Upper lobe of left lung (tissue), 6 donors: ENCODE results near the gene AGBL5. TPM values are rescaled to one million over a fixed set of nuclear protein-coding genes. Genes with fewer than 3 reads are reported as not detected.

Experiments
- ATAC-seq, 2 donors: fragments of 200-7000 bp; cut with Tn5 transposase; one replicate each; pipeline ENCODE4 v1.9.1; 2022; ENCODE audit warnings: mild to moderate bottlenecking in 2 of 2, moderate library complexity in 2 of 2; ENCODE audit not compliant: low FRiP score in 2 of 2
- DNase-seq, 2 donors: peaks; one replicate each; pipeline ENCODE4 v3.0.0-alpha.2; 2019 to 2020
- H3K27ac ChIP-seq, 4 donors: fragments of 200-600 bp; sonication (generic); one replicate each; pipeline ENCODE4 v1.5.1; 2016 to 2019
- H3K27me3 ChIP-seq, 4 donors: fragments of 200-600 bp; sonication (generic); one replicate each; pipeline ENCODE4 v1.5.1; 2017 to 2019
- H3K36me3 ChIP-seq, 4 donors: fragments of 200-600 bp; sonication (generic); one replicate each; pipeline ENCODE4 v1.5.1; 2016 to 2019
- H3K4me1 ChIP-seq, 4 donors: fragments of 200-600 bp; sonication (generic); one replicate each; pipeline ENCODE4 v1.5.1; 2018 to 2019
- H3K4me3 ChIP-seq, 4 donors: fragments of 200-600 bp; sonication (generic); one replicate each; pipeline ENCODE4 v1.5.1; 2017 to 2019; ENCODE audit warnings: mild to moderate bottlenecking in 2 of 4, moderate library complexity in 1 of 4
- H3K9me3 ChIP-seq, 4 donors: fragments of 200-600 bp; sonication (generic); one replicate each; pipeline ENCODE4 v1.5.1; 2018 to 2019
- CTCF ChIP-seq, 6 experiments: fragments of 450-650 bp in 4 of 6; fragments of 200-600 bp in 2 of 6; sonication (generic) in 2 of 6; IDR thresholded peaks; one replicate each; pipeline ENCODE4 v1.5.1; 2016 to 2019; ENCODE audit warnings: antibody characterized with exemption in 6 of 6
- EP300 ChIP-seq, 4 donors: sonication (generic); formaldehyde crosslinking; IDR thresholded peaks; one replicate each; pipeline ENCODE4 v1.5.1; 2017; ENCODE audit warnings: antibody characterized with exemption in 4 of 4, control low read depth in 2 of 4
- POLR2A ChIP-seq, 4 donors: fragments of 450-650 bp; IDR thresholded peaks; one replicate each; pipeline ENCODE4 v1.5.1; 2016 to 2017; ENCODE audit warnings: antibody characterized with exemption in 4 of 4, mild to moderate bottlenecking in 2 of 4
- POLR2AphosphoS5 ChIP-seq, 2 donors: sonication (generic); formaldehyde crosslinking; IDR thresholded peaks; one replicate each; pipeline ENCODE4 v1.5.1; 2017; ENCODE audit warnings: antibody characterized with exemption in 2 of 2
- WGBS, 2 donors: methylation state at CpG; one replicate each; pipeline ENCODE4 v1.1.5; 2017 to 2018; 5-methylcytosine and 5-hydroxymethylcytosine counted together
- total RNA-seq, 6 donors: library from RNA; depleted of rRNA in 4 of 6; stranded (reverse); fragments of >200 nt in 4 of 6; gene quantifications; one replicate each; pipeline versions ENCODE4 v1.1.0 to v1.2.1, GENCODE V29; 2016 to 2021
- donor health status: DM: no; HTN: no; CAD: no; lungs with moderate emphysema.
- donor health status: DM: no; HTN: yes; CAD: no; lungs with severe emphysema.

Gene AGBL5
- 10 to 100 TPM in 5 of 6 donors, 1 to 10 TPM in 1; 7.8 to 17.6 (median 14.3) TPM for total RNA-seq

GRCh38 chr2:27050996-27051901 is at the start of gene AGBL5:
Gene AGBL5, plus strand, starts transcription at chr2:27051668. Its CDS starts 1,291 bp downstream, at chr2:27052959.
- no peak for TF ChIP-seq EP300 (IDR thresholded peaks at IDR 0.05)
- peak in 3 of 4 donors; percentile 52 to 71 (median 58) for TF ChIP-seq POLR2A (IDR thresholded peaks at IDR 0.05)
- TF ChIP-seq POLR2AphosphoS5 (IDR thresholded peaks at IDR 0.05): peak; percentile 53 to 82
- no peak for TF ChIP-seq CTCF (IDR thresholded peaks at IDR 0.05)
- H3K4me3 ChIP-seq: peak within 1 kb of the TSS; percentile 83 to 97 (median 94)
- peaks cover 11 to 19% (median 16%) of the 10 kb centered on the region in 4 donors for H3K4me1 ChIP-seq
- ATAC-seq: peak; percentile 91 to 92
- WGBS, 2 donors: 0% methylated on average over 21 to 49 of the region's 67 CpGs
- peaks cover 0 to 27% (median 15%) of the 10 kb centered on the region in 4 donors for H3K36me3 ChIP-seq
- no peaks in the 10 kb centered on the region for H3K27me3 ChIP-seq
- H3K27ac ChIP-seq: peak within 1 kb of the TSS; percentile 73 to 89 (median 86)
- peak; percentile 96 for DNase-seq
- no peaks in the 10 kb centered on the region for H3K9me3 ChIP-seq

GRCh38 chr2:27001950-27002349 is 49.5 kb upstream of the AGBL5 start:
- Histone ChIP-seq H3K4me1 (no peaks in the 10 kb centered on the region), H3K36me3 (no peaks in the 10 kb centered on the region), H3K27me3 (no peaks in the 10 kb centered on the region), H3K27ac (no peak overlapping the region), H3K9me3 (no peaks in the 10 kb centered on the region), H3K4me3 (no peak overlapping the region)
- ATAC-seq (no peak), DNase-seq (no peak)
- TF ChIP-seq POLR2A (IDR thresholded peaks at IDR 0.05): no peak
- TF ChIP-seq POLR2AphosphoS5 (IDR thresholded peaks at IDR 0.05): no peak
- TF ChIP-seq EP300 (IDR thresholded peaks at IDR 0.05): no peak
- WGBS, 2 donors: 65 to 75% methylated on average over 5 of the region's 5 CpGs

- 93 to 94% methylated on average over 4 of the region's 4 CpGs for WGBS, 2 donors
- Histone ChIP-seq H3K4me1 (no peaks in the 10 kb centered on the region), H3K9me3 (no peaks in the 10 kb centered on the region), H3K27ac (no peak overlapping the region), H3K36me3 (no peaks in the 10 kb centered on the region), H3K4me3 (no peak overlapping the region), H3K27me3 (no peaks in the 10 kb centered on the region)
- TF ChIP-seq POLR2AphosphoS5 (IDR thresholded peaks at IDR 0.05) (no peak), EP300 (IDR thresholded peaks at IDR 0.05) (no peak), CTCF (IDR thresholded peaks at IDR 0.05) (no peak), POLR2A (IDR thresholded peaks at IDR 0.05) (no peak)
- ATAC-seq: peak in 1 of 2 donors; percentile 24
- no peak for DNase-seq
Observed at GRCh38 chr2:27003007-27003406, 48.5 kb upstream of the AGBL5 start.

GRCh38 chr2:27003857-27004256 is 47.6 kb upstream of the AGBL5 start:
- DNase-seq (no peak), ATAC-seq (no peak)
- Histone ChIP-seq H3K27ac (no peak overlapping the region), H3K4me3 (no peak overlapping the region), H3K9me3 (no peaks in the 10 kb centered on the region), H3K27me3 (no peaks in the 10 kb centered on the region), H3K36me3 (no peaks in the 10 kb centered on the region), H3K4me1 (no peaks in the 10 kb centered on the region)
- 81 to 83% methylated on average over 9 of the region's 9 CpGs for WGBS, 2 donors
- no peak for TF ChIP-seq POLR2A (IDR thresholded peaks at IDR 0.05)

- DNase-seq: no peak
- Histone ChIP-seq H3K4me3 (no peak overlapping the region), H3K9me3 (no peaks in the 10 kb centered on the region), H3K4me1 (peaks cover 0 to 3% (median 0%) of the 10 kb centered on the region in 4 donors), H3K36me3 (no peaks in the 10 kb centered on the region), H3K27me3 (no peaks in the 10 kb centered on the region), H3K27ac (no peak overlapping the region)
- no peak for TF ChIP-seq CTCF (IDR thresholded peaks at IDR 0.05)
- no peak for TF ChIP-seq EP300 (IDR thresholded peaks at IDR 0.05)
- no peak for TF ChIP-seq POLR2AphosphoS5 (IDR thresholded peaks at IDR 0.05)
- ATAC-seq: no peak
- 65 to 70% methylated on average over 6 of the region's 6 CpGs for WGBS, 2 donors
Observed at GRCh38 chr2:27006602-27007415, 44.7 kb upstream of the AGBL5 start.
